IMR-90 (cell line): ENCODE measurements around the gene HOXD8. TPM values are rescaled to one million over a fixed set of nuclear protein-coding genes. Genes with fewer than 3 reads are reported as not detected.

Experiments used
- ATAC-seq: fragments of 200-7000 bp; cut with Tn5 transposase; 2 replicates; pipeline ENCODE4 v1.9.1; 2020; ENCODE audit warnings: low read depth, mild to moderate bottlenecking, moderate library complexity
- BruUV-seq: library from RNA; stranded (reverse); fragments of 400-500 nt; replicated peaks from 2 replicates; lab custom pipeline; 2021; lab: Mats Ljungman, UMichigan
- CTCF ChIA-PET: fragments of 300-600 bp; formaldehyde crosslinking; extraction: SDS; loops from one replicate; lab custom pipeline; 2021; ENCODE audit warnings: antibody characterized with exemption; lab: Yijun Ruan, JAX
- POLR2A ChIA-PET: fragments of 300-600 bp; sonication (Branson Sonifier 250); formaldehyde crosslinking; loops from one replicate; lab custom pipeline; 2022; ENCODE audit warnings: antibody characterized with exemption; ENCODE audit not compliant: unreplicated experiment; lab: Charles Lee
- DNase-seq: peaks from one replicate; pipeline ENCODE4 v3.0.0; 2013
- H2AFZ ChIP-seq: replicated peaks from 2 replicates; pipeline ENCODE3; 2013; ENCODE audit warnings: low read length, mild to moderate bottlenecking; ENCODE audit not compliant: poor library complexity
- H2AK5ac ChIP-seq: 2 replicates; pipeline ENCODE4 v1.6.1; 2013; ENCODE audit warnings: low read depth, low read length, inconsistent platforms
- H2AK9ac ChIP-seq: replicated peaks from 2 replicates; pipeline ENCODE3; 2013; ENCODE audit warnings: mild to moderate bottlenecking, low read depth, low read length, moderate library complexity; ENCODE audit not compliant: poor library complexity
- H2BK120ac ChIP-seq: 2 replicates; pipeline ENCODE4 v1.6.1; 2013; ENCODE audit warnings: low read depth, low read length, inconsistent platforms
- H2BK15ac ChIP-seq: 3 replicates; pipeline ENCODE4 v1.6.1; 2013; ENCODE audit warnings: low read depth, low read length, inconsistent platforms
- H2BK20ac ChIP-seq: 2 replicates; pipeline ENCODE4 v1.6.1; 2013; ENCODE audit warnings: low read depth, mild to moderate bottlenecking, inconsistent platforms, low read length, moderate library complexity
- H2BK5ac ChIP-seq: 2 replicates; pipeline ENCODE4 v1.6.1; 2013; ENCODE audit warnings: mild to moderate bottlenecking, low read depth, low read length, inconsistent platforms; ENCODE audit not compliant: poor library complexity, severe bottlenecking
- H3K14ac ChIP-seq: replicated peaks from 2 replicates; pipeline ENCODE4 v1.6.1; 2013; ENCODE audit warnings: low read depth, low read length, inconsistent platforms
- H3K18ac ChIP-seq: 2 replicates; pipeline ENCODE4 v1.6.1; 2013; ENCODE audit warnings: low read depth, low read length, control low read depth
- H3K23ac ChIP-seq: 2 replicates; pipeline ENCODE4 v1.6.1; 2013; ENCODE audit warnings: low read depth, low read length, inconsistent platforms
- H3K27ac ChIP-seq: 2 replicates; pipeline ENCODE4 v1.5.1; 2013; ENCODE audit warnings: mild to moderate bottlenecking, control low read depth, low read length; ENCODE audit not compliant: insufficient read depth
- H3K27me3 ChIP-seq: 2 replicates; pipeline ENCODE4 v1.6.1; 2013; ENCODE audit warnings: low read length; ENCODE audit not compliant: control insufficient read depth, insufficient read depth
- H3K36me3 ChIP-seq: 2 replicates; pipeline ENCODE4 v1.6.1; 2013; ENCODE audit warnings: low read length, mixed read lengths; ENCODE audit not compliant: control insufficient read depth, insufficient read depth
- H3K4ac ChIP-seq: 2 replicates; pipeline ENCODE4 v1.6.1; 2013; ENCODE audit warnings: low read depth, low read length, inconsistent platforms
- H3K4me1 ChIP-seq: 2 replicates; pipeline ENCODE4 v1.6.1; 2013; ENCODE audit warnings: low read length, mixed read lengths; ENCODE audit not compliant: control insufficient read depth, insufficient read depth
- H3K4me2 ChIP-seq: 2 replicates; pipeline ENCODE4 v1.6.1; 2013; ENCODE audit warnings: low read depth, mild to moderate bottlenecking, control low read depth, low read length, moderate library complexity
- H3K4me3 ChIP-seq: 2 replicates; pipeline ENCODE4 v1.5.1; 2013; ENCODE audit warnings: low read depth, mild to moderate bottlenecking, control low read depth, low read length, moderate library complexity; ENCODE audit not compliant: insufficient read depth
- H3K56ac ChIP-seq: 2 replicates; pipeline ENCODE4 v1.6.1; 2013; ENCODE audit warnings: low read length, inconsistent platforms; ENCODE audit not compliant: insufficient read depth; ENCODE audit errors: extremely low read depth
- H3K79me1 ChIP-seq, 2 experiments: 2 replicates each; pipeline ENCODE4 v1.6.1; 2013; ENCODE audit warnings: low read length in 2 of 2, inconsistent platforms in 1 of 2, low read depth in 1 of 2
- H3K9ac ChIP-seq: 2 replicates; pipeline ENCODE4 v1.6.1; 2013; ENCODE audit warnings: low read depth, low read length, control low read depth
- H3K9me1 ChIP-seq: 2 replicates; pipeline ENCODE4 v1.6.1; 2013; ENCODE audit warnings: low read length, inconsistent platforms; ENCODE audit not compliant: insufficient read depth
- H3K9me3 ChIP-seq: 2 replicates; pipeline ENCODE4 v1.6.1; 2013; ENCODE audit warnings: low read length; ENCODE audit not compliant: control insufficient read depth, insufficient read depth
- H4K20me1 ChIP-seq: 2 replicates; pipeline ENCODE4 v1.6.1; 2013; ENCODE audit warnings: low read length, inconsistent platforms; ENCODE audit not compliant: insufficient read depth
- H4K5ac ChIP-seq: 2 replicates; pipeline ENCODE4 v1.6.1; 2013; ENCODE audit warnings: mild to moderate bottlenecking, low read depth, low read length, control low read depth
- H4K8ac ChIP-seq, 2 experiments: 2 replicates each; pipeline ENCODE4 v1.6.1; 2013; ENCODE audit warnings: low read depth in 2 of 2, low read length in 2 of 2, control low read depth in 1 of 2, inconsistent platforms in 1 of 2
- H4K91ac ChIP-seq: 2 replicates; pipeline ENCODE4 v1.6.1; 2013; ENCODE audit warnings: low read depth, low read length, inconsistent platforms; ENCODE audit not compliant: insufficient read depth
- CEBPB ChIP-seq: IDR thresholded peaks from 2 replicates; pipeline ENCODE4 v1.6.1; 2012; ENCODE audit warnings: low read depth, low read length, improper control_type of control experiment
- CTCF ChIP-seq: conservative IDR thresholded peaks from 2 replicates; pipeline ENCODE4 v1.5.1; 2012; ENCODE audit warnings: mild to moderate bottlenecking, low read depth, low read length, improper control_type of control experiment
- ELK1 ChIP-seq: fragments of 150-350 bp; IDR thresholded peaks from 2 replicates; pipeline ENCODE4 v1.6.1; 2016; ENCODE audit warnings: low read depth, mild to moderate bottlenecking, low read length, moderate library complexity, borderline replicate concordance
- FOS ChIP-seq: fragments of 150-350 bp; IDR thresholded peaks from 2 replicates; pipeline ENCODE4 v1.6.1; 2016; ENCODE audit warnings: low read depth, low read length
- MAFK ChIP-seq: IDR thresholded peaks from 2 replicates; pipeline ENCODE4 v1.6.1; 2012; ENCODE audit warnings: low read depth, low read length, improper control_type of control experiment
- MAZ ChIP-seq: IDR thresholded peaks from 2 replicates; pipeline ENCODE4 v1.6.1; 2012; ENCODE audit warnings: low read depth, mild to moderate bottlenecking, low read length, improper control_type of control experiment, moderate library complexity, borderline replicate concordance
- MXI1 ChIP-seq: IDR thresholded peaks from 2 replicates; pipeline ENCODE4 v1.6.1; 2012; ENCODE audit warnings: low read depth, mild to moderate bottlenecking, low read length, moderate library complexity, borderline replicate concordance
- POLR2A ChIP-seq: IDR thresholded peaks from 2 replicates; pipeline ENCODE4 v1.6.1; 2012; ENCODE audit warnings: mild to moderate bottlenecking, low read depth, low read length
- RFX5 ChIP-seq: IDR thresholded peaks from 2 replicates; pipeline ENCODE4 v1.8.0; 2012; ENCODE audit warnings: low read depth, mild to moderate bottlenecking, low read length, moderate library complexity
- SMC3 ChIP-seq: fragments of 150-350 bp; IDR thresholded peaks from 2 replicates; pipeline ENCODE4 v1.6.1; 2016; ENCODE audit warnings: low read depth, mild to moderate bottlenecking, antibody characterized with exemption, low read length, moderate library complexity
- WGBS, 2 experiments: methylation state at CpG; one replicate each; pipeline versions ENCODE4 v1.1.5 to v1.1.7; 2013; ENCODE audit warnings: missing lambda C conversion rate in 2 of 2; ENCODE audit not compliant: insufficient read length in 1 of 2; ENCODE audit errors: extremely low coverage in 2 of 2; 5-methylcytosine and 5-hydroxymethylcytosine counted together
- dilution Hi-C: fragments of 300-500 bp; cut with HindIII; formaldehyde crosslinking; loops from one replicate; pipeline ENCODE4 v1.14.3; 2018; ENCODE audit warnings: low sequenced_read_pairs; ENCODE audit not compliant: unreplicated experiment
- in situ Hi-C: fragments of 300-500 bp; cut with MboI; formaldehyde crosslinking; loops from 3 replicates; pipeline ENCODE4 v1.14.3; 2019; ENCODE audit warnings: low sequenced_read_pairs, inconsistent platforms, mixed read lengths
- intact Hi-C: fragments of 100-400 bp; cut with micrococcal nuclease; formaldehyde crosslinking; loops from 2 replicates; pipeline ENCODE4 v1.10.0; 2022
- polyA plus RNA-seq, 3 experiments: library from polyadenylated mRNA; depleted of rRNA; stranded (reverse); fragments of >200 nt; gene quantifications; 2 replicates each; pipeline ENCODE4 v1.2.3, GENCODE V29; 2012; ENCODE audit warnings: low replicate concordance in 1 of 3
- total RNA-seq: library from RNA; depleted of rRNA; stranded (reverse); fragments of >200 nt; gene quantifications from 2 replicates; pipeline ENCODE4 v1.2.3, GENCODE V29; 2012

HOXD8 gene
- total and polyA plus RNA-seq, 2 of the 4 experiments (the other 2 are of a cell fraction): not detected

- Histone ChIP-seq H3K9ac (no peak within 1 kb of the TSS), H2BK20ac (no peak within 1 kb of the TSS), H4K91ac (no peak within 1 kb of the TSS), H3K9me3 (peaks cover 6% of the 10 kb centered on the region), H3K18ac (no peak within 1 kb of the TSS), H3K4ac (no peak within 1 kb of the TSS), H2AK5ac (no peak within 1 kb of the TSS), H4K8ac (no peak within 1 kb of the TSS), H4K5ac (no peak within 1 kb of the TSS), H3K14ac (no peak within 1 kb of the TSS), H3K4me1 (no peaks in the 10 kb centered on the region), H2AK9ac (no peak within 1 kb of the TSS), H3K9me1 (no peaks in the 10 kb centered on the region), H2AFZ (peak within 1 kb of the TSS; percentile 70), H3K79me1 (no peaks in the 10 kb centered on the region), H2BK5ac (no peak within 1 kb of the TSS), H3K23ac (no peak within 1 kb of the TSS), H2BK15ac (no peak within 1 kb of the TSS), H4K20me1 (no peaks in the 10 kb centered on the region; the same call in 1 of the 2 replicates), H3K27ac (no peak within 1 kb of the TSS), H3K56ac (no peak within 1 kb of the TSS), H3K4me2 (peak within 1 kb of the TSS; percentile 67), H2BK120ac (no peak within 1 kb of the TSS), H3K27me3 (peaks cover 90% of the 10 kb centered on the region), H3K36me3 (no peaks in the 10 kb centered on the region), H3K4me3 (no peak within 1 kb of the TSS; the same call in 1 of the 2 replicates)
- no peak for DNase-seq
- ATAC-seq: peak; percentile 35
- TF ChIP-seq CTCF (no peak), MXI1 (no peak), CEBPB (no peak), FOS (no peak), MAFK (no peak), SMC3 (no peak), MAZ (no peak), ELK1 (no peak), RFX5 (no peak), POLR2A (no peak)
- intact Hi-C loops: no loop called here
- POLR2A ChIA-PET: no interaction called here
- dilution Hi-C loops: no loop called here
- in situ Hi-C loops: loop anchor here (10.0 kb wide), 2 partner anchors 332 to 1032 kb away; no protein-coding TSS in a partner anchor
- CTCF ChIA-PET: no interaction called here
- BruUV-seq: no TSS peak
- WGBS, 2 experiments: 7% methylated on average over 14 of the region's 84 CpGs; no CpG with 5 or more reads in 1 of the 2 experiments
Measured at GRCh38 chr2:176122683-176123410, 6.7 kb upstream of the HOXD8 start, which contains the start of gene HOXD9. Gene HOXD9, plus strand, starts transcription at chr2:176122719. Its CDS starts 50 bp downstream, at chr2:176122769.
